PC-3 (cell line): ENCODE data around the gene CTU1. TPM values are rescaled to one million over a fixed set of nuclear protein-coding genes. Genes with fewer than 3 reads are reported as not detected.
A peak's percentile ranks its signal among the peaks of the same experiment; 100 is the strongest.

Source experiments
- ATAC-seq: fragments of 200-7000 bp; cut with Tn5 transposase; 2 replicates; pipeline ENCODE4 v1.9.1; 2020; ENCODE audit warnings: mild to moderate bottlenecking, moderate library complexity
- BruUV-seq: library from RNA; stranded (reverse); fragments of 400-500 nt; replicated peaks from 2 replicates; lab custom pipeline; 2021; lab: Mats Ljungman, UMichigan
- CTCF ChIA-PET: fragments of 300-600 bp; sonication (Branson Sonifier 250); formaldehyde crosslinking; loops from one replicate; lab custom pipeline; 2022; ENCODE audit warnings: antibody characterized with exemption; lab: Charles Lee
- POLR2A ChIA-PET: fragments of 300-600 bp; sonication (Branson Sonifier 250); formaldehyde crosslinking; loops from one replicate; lab custom pipeline; 2022; ENCODE audit warnings: antibody characterized with exemption; ENCODE audit not compliant: unreplicated experiment; lab: Charles Lee
- DNase-seq: peaks from one replicate; pipeline ENCODE4 v3.0.0-alpha.2; 2015
- H2AFZ ChIP-seq: fragments of 300-600 bp; sonication (generic); 2 replicates; pipeline ENCODE4 v1.6.0; 2016; ENCODE audit warnings: antibody characterized with exemption, low read length
- H3F3A ChIP-seq: fragments of 300-600 bp; sonication (generic); one replicate; pipeline ENCODE4 v1.6.0; 2017; ENCODE audit warnings: antibody characterized with exemption, low read length, control low read depth, mild to moderate bottlenecking; ENCODE audit not compliant: unreplicated experiment
- H3K27ac ChIP-seq: fragments of 300-600 bp; sonication (generic); 2 replicates; pipeline ENCODE4 v1.5.1; 2016; ENCODE audit warnings: mild to moderate bottlenecking, low read length
- H3K27me3 ChIP-seq: fragments of 300-600 bp; sonication (generic); 2 replicates; pipeline ENCODE4 v1.6.1; 2016; ENCODE audit warnings: low read length, mixed read lengths
- H3K36me3 ChIP-seq: fragments of 300-600 bp; sonication (generic); 2 replicates; pipeline ENCODE4 v1.6.1; 2016; ENCODE audit warnings: low read depth, mixed run types, low read length, mixed read lengths
- H3K4me1 ChIP-seq: fragments of 300-600 bp; sonication (generic); 2 replicates; pipeline ENCODE4 v1.5.1; 2016; ENCODE audit warnings: low read length; ENCODE audit not compliant: insufficient read depth
- H3K4me2 ChIP-seq: fragments of 300-600 bp; sonication (generic); 2 replicates; pipeline ENCODE4 v1.6.0; 2016; ENCODE audit warnings: low read length
- H3K4me3 ChIP-seq: fragments of 300-600 bp; sonication (generic); 2 replicates; pipeline ENCODE4 v1.5.1; 2016; ENCODE audit warnings: mild to moderate bottlenecking, low read length, mixed read lengths
- H3K79me2 ChIP-seq: fragments of 300-600 bp; sonication (generic); 2 replicates; pipeline ENCODE4 v1.6.1; 2017; ENCODE audit warnings: low read length, mixed read lengths
- H3K9ac ChIP-seq: fragments of 300-600 bp; sonication (generic); 2 replicates; pipeline ENCODE4 v1.6.0; 2016; ENCODE audit warnings: mild to moderate bottlenecking, low read length
- H3K9me2 ChIP-seq: fragments of 300-600 bp; sonication (generic); replicated peaks from 2 replicates; pipeline ENCODE4 v1.6.1; 2016; ENCODE audit warnings: mixed run types, low read length, mixed read lengths
- H3K9me3 ChIP-seq: fragments of 300-600 bp; sonication (generic); 2 replicates; pipeline ENCODE4 v1.6.1; 2016; ENCODE audit warnings: low read length, mixed read lengths
- H4K20me1 ChIP-seq: fragments of 300-600 bp; sonication (generic); 2 replicates; pipeline ENCODE4 v1.6.1; 2016; ENCODE audit warnings: low read length, mixed read lengths
- EZH2 ChIP-seq: fragments of 300-600 bp; sonication (generic); IDR thresholded peaks from one replicate; pipeline ENCODE4 v1.6.1; 2017; ENCODE audit warnings: antibody characterized with exemption, mild to moderate bottlenecking, low read length; ENCODE audit not compliant: unreplicated experiment
- EZH2phosphoT487 ChIP-seq: fragments of 300-600 bp; sonication (generic); IDR thresholded peaks from 2 replicates; pipeline ENCODE4 v1.6.1; 2018; ENCODE audit warnings: mild to moderate bottlenecking, antibody characterized with exemption, low read length, borderline replicate concordance
- intact Hi-C: fragments of 100-400 bp; cut with micrococcal nuclease; formaldehyde crosslinking; loops from 2 replicates; pipeline ENCODE4 v1.9.0; 2023
- total RNA-seq: library from RNA; depleted of rRNA; stranded (reverse); fragments of >200 nt; gene quantifications from 2 replicates; pipeline ENCODE4 v1.2.3, GENCODE V29; 2014
- TF ChIP-seq, protein P1 (sequence below): fragments of 300-600 bp; sonication (generic); conservative IDR thresholded peaks from 2 replicates; pipeline ENCODE4 v1.5.1; 2017; ENCODE audit warnings: antibody characterized with exemption, low read depth, mild to moderate bottlenecking, low read length

Gene CTU1
- total RNA-seq, 1 experiment from 2014 or later, result 29.0 TPM

DNA sequence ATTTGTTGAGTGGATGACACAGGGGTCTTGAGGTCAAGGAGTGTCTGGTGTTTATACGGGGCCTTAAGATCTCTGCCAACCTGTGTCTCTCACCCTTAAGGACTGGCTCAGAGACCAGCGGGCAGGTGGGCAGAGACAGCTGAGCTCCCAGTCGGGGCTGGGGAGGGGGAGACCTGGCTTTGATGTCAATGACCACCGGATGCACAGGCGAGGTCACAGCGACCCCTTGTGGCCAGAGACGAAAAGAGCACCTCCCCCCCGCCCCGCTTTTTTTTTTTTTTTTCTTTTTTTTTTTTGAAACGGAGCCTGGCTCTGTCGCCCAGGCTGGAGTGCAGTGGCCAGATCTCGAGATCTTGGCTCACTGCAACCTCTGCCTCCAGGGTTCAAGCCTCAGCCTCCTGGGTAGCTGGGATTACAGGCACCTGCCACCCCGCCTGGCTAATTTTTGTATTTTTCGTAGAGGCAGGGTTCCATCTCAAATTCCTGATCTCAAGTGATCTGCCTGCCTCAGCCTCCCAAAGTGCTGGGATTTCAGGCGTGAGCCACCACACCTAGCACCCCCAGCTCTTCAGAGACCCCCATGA, 13.4 kb downstream of the CTU1 start:
- POLR2A ChIA-PET, result no interaction called here
- ATAC-seq, result no peak

DNA sequence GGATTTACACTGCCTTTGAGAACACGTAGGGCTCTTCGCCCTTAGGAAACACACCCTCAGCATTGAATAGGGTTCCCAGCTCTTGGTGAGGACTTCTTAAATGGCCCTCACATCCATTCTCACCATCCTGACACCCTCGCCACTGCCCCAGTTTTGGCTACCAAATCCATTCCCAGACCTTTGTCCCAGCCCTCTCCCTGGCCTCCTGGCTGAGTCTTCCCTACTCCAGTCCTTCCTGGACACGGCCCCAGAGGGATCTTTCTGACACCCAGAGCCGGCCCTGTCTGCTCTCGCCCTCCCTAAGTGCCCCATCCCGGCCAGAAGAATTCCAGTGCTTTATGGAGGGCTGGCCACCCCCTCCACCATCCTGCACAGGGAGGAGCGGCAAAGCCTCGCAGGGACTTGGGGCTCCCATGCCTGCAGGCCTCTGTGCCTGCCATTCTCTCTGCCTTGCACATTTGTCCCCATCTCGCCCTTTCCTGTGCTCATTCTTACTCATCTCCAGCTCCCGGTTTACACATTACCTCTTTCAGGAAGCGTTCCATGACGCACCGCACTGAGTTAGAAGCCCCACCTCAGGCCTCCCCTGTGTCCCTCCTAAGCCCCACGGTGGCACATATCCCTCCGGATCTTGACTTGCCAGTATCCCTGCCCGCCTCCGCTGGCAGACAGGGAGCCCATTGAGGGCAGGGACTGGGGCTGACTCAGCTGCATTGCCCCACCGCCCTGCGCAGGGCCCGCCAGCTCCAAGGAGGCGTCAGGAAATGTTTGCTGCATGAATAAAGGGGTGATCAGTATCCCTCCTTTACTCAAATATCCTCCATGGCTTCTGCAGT, 14.5 kb downstream of the CTU1 start:
- CTCF ChIA-PET, result interaction anchor here (0.6 to 6.0 kb wide), 4 partner anchors 23 to 343 kb away, joined by 3 to 79 read pairs (median 12); partner anchors contain the start of gene KLK10
- H3K27ac ChIP-seq, result peak overlapping the region; percentile 87
- no peaks in the 10 kb centered on the region for H3K27me3 ChIP-seq
- H3F3A ChIP-seq, result peaks cover 4% of the 10 kb centered on the region
- no peaks in the 10 kb centered on the region for H4K20me1 ChIP-seq
- H3K4me1 ChIP-seq, result peaks cover 40% of the 10 kb centered on the region
- H3K79me2 ChIP-seq, result no peaks in the 10 kb centered on the region
- H3K9me2 ChIP-seq, result no peaks in the 10 kb centered on the region
- peak overlapping the region; percentile 49; the same call in 1 of the 2 replicates for H2AFZ ChIP-seq
- DNase-seq (peak; percentile 91), ATAC-seq (peak; percentile 75)
- POLR2A ChIA-PET, result no interaction called here
- no TSS peak for BruUV-seq
- H3K36me3 ChIP-seq, result peaks cover 3% of the 10 kb centered on the region; the same call in 1 of the 2 replicates
- no peak overlapping the region for H3K4me3 ChIP-seq
- intact Hi-C loops, result loop anchor here (1.0 kb wide), 2 partner anchors 22 to 72 kb away; no protein-coding TSS in a partner anchor
- no peak for TF ChIP-seq EZH2
- TF ChIP-seq, protein P1, sequence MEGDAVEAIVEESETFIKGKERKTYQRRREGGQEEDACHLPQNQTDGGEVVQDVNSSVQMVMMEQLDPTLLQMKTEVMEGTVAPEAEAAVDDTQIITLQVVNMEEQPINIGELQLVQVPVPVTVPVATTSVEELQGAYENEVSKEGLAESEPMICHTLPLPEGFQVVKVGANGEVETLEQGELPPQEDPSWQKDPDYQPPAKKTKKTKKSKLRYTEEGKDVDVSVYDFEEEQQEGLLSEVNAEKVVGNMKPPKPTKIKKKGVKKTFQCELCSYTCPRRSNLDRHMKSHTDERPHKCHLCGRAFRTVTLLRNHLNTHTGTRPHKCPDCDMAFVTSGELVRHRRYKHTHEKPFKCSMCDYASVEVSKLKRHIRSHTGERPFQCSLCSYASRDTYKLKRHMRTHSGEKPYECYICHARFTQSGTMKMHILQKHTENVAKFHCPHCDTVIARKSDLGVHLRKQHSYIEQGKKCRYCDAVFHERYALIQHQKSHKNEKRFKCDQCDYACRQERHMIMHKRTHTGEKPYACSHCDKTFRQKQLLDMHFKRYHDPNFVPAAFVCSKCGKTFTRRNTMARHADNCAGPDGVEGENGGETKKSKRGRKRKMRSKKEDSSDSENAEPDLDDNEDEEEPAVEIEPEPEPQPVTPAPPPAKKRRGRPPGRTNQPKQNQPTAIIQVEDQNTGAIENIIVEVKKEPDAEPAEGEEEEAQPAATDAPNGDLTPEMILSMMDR, result no peak
- TF ChIP-seq EZH2phosphoT487, result no peak
- H3K4me2 ChIP-seq, result peak overlapping the region; percentile 35
- no peaks in the 10 kb centered on the region for H3K9me3 ChIP-seq
- peak overlapping the region; percentile 54 for H3K9ac ChIP-seq

More for the DNA sequence above, 13.4 kb downstream of the CTU1 start:
- CTCF ChIA-PET, result interaction anchor here (0.7 to 6.0 kb wide), 3 partner anchors 74 to 344 kb away, joined by 4 to 79 read pairs (median 22); partner anchors contain the start of gene KLK10
- H3K9me3 ChIP-seq, result no peaks in the 10 kb centered on the region
- H4K20me1 ChIP-seq, result no peaks in the 10 kb centered on the region
- H3K9me2 ChIP-seq, result no peaks in the 10 kb centered on the region
- H3K36me3 ChIP-seq, result peaks cover 3% of the 10 kb centered on the region; the same call in 1 of the 2 replicates
- no peak overlapping the region for H3K4me3 ChIP-seq
- no peaks in the 10 kb centered on the region for H3K27me3 ChIP-seq
- no peak overlapping the region for H3K4me2 ChIP-seq
- H2AFZ ChIP-seq, result no peak overlapping the region
- TF ChIP-seq, protein P1, result peak; percentile 85
- no peak for TF ChIP-seq EZH2
- TF ChIP-seq EZH2phosphoT487, result no peak
- peaks cover 4% of the 10 kb centered on the region for H3F3A ChIP-seq
- H3K9ac ChIP-seq, result peak overlapping the region; percentile 48
- H3K79me2 ChIP-seq, result peaks cover 4% of the 10 kb centered on the region; the same call in 1 of the 2 replicates
- peak; percentile 37 for DNase-seq
- intact Hi-C loops, result loop anchor here (1.0 kb wide), 1 partner anchor 73 kb away; no protein-coding TSS in a partner anchor
- no TSS peak for BruUV-seq
- H3K27ac ChIP-seq, result peak overlapping the region; percentile 87
- H3K4me1 ChIP-seq, result peaks cover 40% of the 10 kb centered on the region
